OCI-LY1 (cell line): ENCODE data around the gene PDAP1.

ENCODE experiments used
- CTCF ChIP-seq: fragments of 200-600 bp; sonication (generic), shearing (Covaris generic); IDR thresholded peaks from 2 replicates; pipeline ENCODE4 v1.5.1; 2017; ENCODE audit warnings: mild to moderate bottlenecking, antibody characterized with exemption, low read length, moderate library complexity, mixed read lengths
- EZH2 ChIP-seq: fragments of 200-600 bp; sonication (generic), shearing (Covaris generic); IDR thresholded peaks from 2 replicates; pipeline ENCODE4 v1.8.0; 2017; ENCODE audit warnings: borderline replicate concordance, mixed run types, mild to moderate bottlenecking, antibody characterized with exemption, low read length, moderate library complexity, mixed read lengths

- TF ChIP-seq CTCF: no peak
- TF ChIP-seq EZH2: no peak
Measured at GRCh38 chr7:99374111-99375064, 34.0 kb downstream of the PDAP1 start, which contains the start of gene ARPC1B.
